ENCODE results near the gene PCDHGA8.
"Not testable (repeated sequence)": the region's sequence is repeated elsewhere in the genome, so short reads cannot be mapped to it uniquely, and the experiment has no call there.

PCDHGA8 gene

GRCh38 chr5:141430332-141431113 is 38.1 kb downstream of the PCDHGA8 start, which contains the start of gene PCDHGA12:
Gene PCDHGA12, plus strand, starts transcription at chr5:141430507. Its CDS starts 253 bp downstream, at chr5:141430760.
- no peak within 1 kb of the TSS for H3K4me3 ChIP-seq (ENCODE audit: low read depth, low read length)

- H3K4me3 ChIP-seq (ENCODE audit: low read depth, low read length): no peak overlapping the region
Measured at GRCh38 chr5:141431286-141431685, 38.9 kb downstream of the PCDHGA8 start.

GRCh38 chr5:141432308-141432707 is 39.9 kb downstream of the PCDHGA8 start:
- H3K4me3 ChIP-seq (ENCODE audit: low read depth, low read length): not testable (repeated sequence)

GRCh38 chr5:141432726-141433125 is 40.3 kb downstream of the PCDHGA8 start:
- not testable (repeated sequence) for H3K4me3 ChIP-seq (ENCODE audit: low read depth, low read length)

GRCh38 chr5:141434006-141434405 is 41.6 kb downstream of the PCDHGA8 start:
- H3K4me3 ChIP-seq (ENCODE audit: low read depth, low read length): no peak overlapping the region

GRCh38 chr5:141437221-141437620 is 44.8 kb downstream of the PCDHGA8 start:
- no peak overlapping the region for H3K4me3 ChIP-seq (ENCODE audit: low read depth, low read length)

- H3K4me3 ChIP-seq (ENCODE audit: low read depth, low read length): no peak overlapping the region
Measured at GRCh38 chr5:141439411-141440141, 47.1 kb downstream of the PCDHGA8 start.

GRCh38 chr5:141440341-141440740 is 47.9 kb downstream of the PCDHGA8 start:
- no peak overlapping the region for H3K4me3 ChIP-seq (ENCODE audit: low read depth, low read length)

GRCh38 chr5:141441571-141442170 is 49.2 kb downstream of the PCDHGA8 start:
- no peak overlapping the region for H3K4me3 ChIP-seq (ENCODE audit: low read depth, low read length)
